Fibroblast of skin of back (primary cell): ENCODE results near the gene QDPR.

Experiments
- DNase-seq: peaks from one replicate; pipeline ENCODE4 v3.0.0-alpha.2; 2013

The QDPR gene

DNA sequence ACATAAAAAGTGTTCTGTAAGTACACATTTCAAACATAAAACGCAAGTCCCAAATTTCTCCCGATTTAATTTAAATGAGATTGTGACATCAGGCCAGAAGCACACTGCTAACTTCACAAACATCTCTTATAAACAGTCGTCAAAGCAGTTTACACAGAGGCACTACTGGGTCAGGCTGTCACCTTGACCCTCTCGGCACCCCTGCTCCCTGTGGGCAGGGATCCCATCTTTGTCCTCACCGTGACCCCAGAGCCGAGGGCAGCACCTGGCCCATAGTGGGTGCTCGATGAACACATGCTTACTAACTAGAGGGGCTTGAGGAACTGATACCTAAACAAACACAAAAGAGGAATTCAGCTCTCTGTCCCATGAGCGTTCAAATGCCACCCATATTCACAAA, 22.2 kb downstream of the QDPR start:
- no peak for DNase-seq

- DNase-seq = no peak
These were observed 22.8 kb downstream of the QDPR start for GRCh38 chr4:17489123-17489522.

GRCh38 chr4:17482716-17483115, 29.2 kb downstream of the QDPR start:
- no peak for DNase-seq

GRCh38 chr4:17480955-17481354, 30.9 kb downstream of the QDPR start:
- DNase-seq = no peak

DNA sequence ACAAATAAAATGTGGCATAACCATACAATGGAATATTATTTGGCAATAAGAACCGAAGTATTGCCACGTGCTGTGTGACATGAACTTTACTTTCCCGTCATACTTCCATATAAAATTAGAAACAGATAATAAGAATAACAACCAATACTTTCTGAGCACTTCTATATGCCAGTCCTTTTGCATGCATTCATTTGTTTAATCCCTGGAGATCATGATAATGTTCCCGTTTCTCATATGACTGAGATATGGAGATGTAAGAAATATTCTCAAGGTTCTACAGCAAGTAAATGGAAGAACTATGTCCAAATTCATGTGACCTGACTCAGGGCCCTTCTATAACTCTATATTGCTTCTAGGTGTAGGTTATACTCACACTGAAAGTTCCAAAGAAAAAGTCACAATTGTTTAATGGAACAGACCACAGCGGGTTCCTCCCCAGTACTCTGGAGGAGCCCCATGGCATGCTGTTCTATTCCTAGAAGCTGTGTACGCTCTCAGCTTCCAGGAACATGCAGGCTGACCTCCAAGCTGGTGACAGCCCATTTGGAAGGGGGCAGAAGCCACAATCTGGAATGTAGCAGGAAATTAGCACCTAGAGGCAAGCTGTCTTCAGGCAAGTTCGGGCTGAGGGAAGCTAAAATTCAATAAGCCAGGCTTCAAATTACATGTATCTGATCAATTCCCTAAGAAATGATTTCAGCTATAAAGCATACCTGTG, 31.5 kb downstream of the QDPR start:
- DNase-seq = no peak

GRCh38 chr4:17477774-17478472, 34.0 kb downstream of the QDPR start:
- no peak for DNase-seq

GRCh38 chr4:17476853-17477252, 35.0 kb downstream of the QDPR start:
- DNase-seq = no peak

- DNase-seq = peak; percentile 67
These were observed 36.4 kb downstream of the QDPR start for GRCh38 chr4:17475481-17475880.

- no peak for DNase-seq
These were observed 41.8 kb downstream of the QDPR start for GRCh38 chr4:17469931-17470674.

DNA sequence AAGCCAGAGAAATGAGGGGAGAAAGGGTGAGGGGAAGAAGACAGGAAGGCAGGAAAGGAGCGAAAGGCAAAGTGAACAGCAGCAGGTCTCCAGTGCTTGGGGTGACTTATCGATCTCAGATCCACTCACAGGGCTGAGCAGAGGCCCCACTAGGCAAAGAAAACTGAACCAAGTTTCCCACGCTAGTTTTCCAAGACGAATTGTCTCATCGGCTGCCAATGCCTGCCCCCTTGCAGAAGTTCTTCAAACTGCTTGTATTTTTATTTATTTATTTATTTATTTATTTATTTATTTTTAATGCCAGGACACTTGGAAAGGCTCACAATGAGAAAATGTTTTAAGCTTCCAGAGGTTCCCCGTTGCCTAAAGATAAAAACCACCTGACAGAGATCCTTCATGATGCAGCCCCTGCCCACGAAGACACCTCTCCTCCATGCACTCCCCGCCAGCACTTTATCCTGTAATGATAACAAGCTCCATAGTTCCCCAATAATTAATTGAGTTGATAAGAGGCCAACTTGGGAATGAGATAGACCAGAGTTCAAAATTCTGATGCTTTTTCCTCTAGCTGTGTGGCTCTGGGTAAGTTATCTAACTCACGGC, 43.2 kb downstream of the QDPR start:
- DNase-seq = peak; percentile 38

DNA sequence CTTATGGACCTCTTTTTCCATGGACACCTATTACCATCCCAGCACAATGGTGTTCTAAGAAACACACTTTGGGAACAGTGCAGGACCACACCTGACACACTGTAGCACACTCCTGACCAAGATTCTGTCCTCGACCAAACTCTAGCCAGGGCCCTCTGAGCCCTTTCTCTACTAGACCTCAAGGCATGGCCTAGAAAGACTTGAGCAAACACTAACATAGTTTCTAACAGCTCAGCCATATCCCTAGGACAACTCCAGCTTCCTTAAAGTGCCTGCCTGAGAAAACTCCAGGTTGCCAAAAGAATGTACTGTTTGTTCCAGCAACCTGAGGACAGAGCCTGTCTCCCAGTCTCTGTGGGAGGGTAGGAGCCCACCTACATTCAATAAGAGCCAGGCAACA, 48.3 kb downstream of the QDPR start:
- no peak for DNase-seq

DNA sequence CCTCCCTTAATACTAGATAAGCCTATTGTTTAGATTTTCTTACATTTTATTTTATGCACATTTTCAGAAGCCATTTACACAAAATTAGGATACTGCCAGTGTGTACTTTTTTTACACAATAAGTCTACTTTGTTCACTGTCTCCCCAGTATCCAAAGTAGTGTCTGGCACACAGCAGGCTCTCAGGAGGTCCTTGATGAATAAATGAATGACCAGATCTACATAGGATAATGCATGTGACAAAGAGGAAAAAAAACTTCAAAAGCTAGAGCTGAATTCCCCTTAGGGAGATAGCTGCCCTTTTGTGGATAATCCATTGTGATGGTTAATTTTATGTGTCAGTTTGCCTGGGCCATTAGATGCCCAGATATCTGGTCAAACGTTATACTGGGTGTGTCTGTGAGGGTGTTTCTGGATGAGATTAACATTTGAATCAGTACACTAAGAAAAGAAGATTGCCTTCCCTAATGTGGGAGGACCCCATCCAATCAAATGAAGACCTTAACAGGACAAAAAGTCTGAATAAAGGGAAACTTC, 61.6 kb downstream of the QDPR start:
- DNase-seq = no peak

GRCh38 chr4:17448689-17449088, 63.2 kb downstream of the QDPR start:
- peak; percentile 52 for DNase-seq

GRCh38 chr4:17447675-17448298, 64.1 kb downstream of the QDPR start:
- peak; percentile 75 for DNase-seq

GRCh38 chr4:17447056-17447455, 64.8 kb downstream of the QDPR start:
- peak; percentile 9 for DNase-seq

- DNase-seq = peak; percentile 40
These were observed 69.4 kb downstream of the QDPR start for GRCh38 chr4:17442477-17442876.

GRCh38 chr4:17437396-17437795, 74.5 kb downstream of the QDPR start:
- DNase-seq = no peak

- no peak for DNase-seq
These were observed 75.2 kb downstream of the QDPR start for GRCh38 chr4:17436750-17437090.
